K562 (cell line): ENCODE data around the gene PEDS1. TPM values are rescaled to one million over a fixed set of nuclear protein-coding genes. Genes with fewer than 3 reads are reported as not detected.
A peak's percentile ranks its signal among the peaks of the same experiment; 100 is the strongest.

ENCODE experiments used
- CBFA2T2 ChIP-seq: fragments of 450-650 bp; conservative IDR thresholded peaks from 2 replicates; pipeline ENCODE4 v1.6.1; 2017; ENCODE audit warnings: mild to moderate bottlenecking
- CBX2 ChIP-seq: fragments of 200-600 bp; sonication (generic); IDR thresholded peaks from one replicate; pipeline ENCODE4 v1.6.1; 2012; ENCODE audit warnings: mild to moderate bottlenecking, low read length, inconsistent platforms; ENCODE audit not compliant: insufficient read depth, poor library complexity, severe bottlenecking
- CREB1 ChIP-seq, 2 experiments: sonication (generic) in 1 of 2; formaldehyde crosslinking in 1 of 2; IDR thresholded peaks; 2 replicates each; pipeline versions ENCODE4 v1.6.1 to v1.8.0; 2012 to 2022; ENCODE audit warnings: inconsistent platforms in 1 of 2, mild to moderate bottlenecking in 1 of 2, missing genetic modification reagents in 1 of 2, moderate library complexity in 1 of 2
- CSDE1 ChIP-seq, 2 experiments: fragments of 450-650 bp; IDR thresholded peaks; 2 replicates each; pipeline ENCODE4 v1.6.1; 2016; ENCODE audit warnings: mild to moderate bottlenecking in 1 of 2
- CXXC5 ChIP-seq: fragments of 250-450 bp; sonication (Bioruptor Pico); IDR thresholded peaks from 2 replicates; pipeline ENCODE4 v1.8.0; 2022; ENCODE audit warnings: inconsistent platforms, mild to moderate bottlenecking, moderate library complexity
- FOXK1 ChIP-seq: sonication (generic); formaldehyde crosslinking; IDR thresholded peaks from 2 replicates; pipeline ENCODE4 v1.8.0; 2022; ENCODE audit warnings: missing genetic modification reagents, mild to moderate bottlenecking, borderline replicate concordance
- KLF10 ChIP-seq: fragments of 250-450 bp; sonication (Bioruptor Pico); IDR thresholded peaks from 2 replicates; pipeline ENCODE4 v1.6.1; 2021; ENCODE audit warnings: matching md5 sums
- LCOR ChIP-seq: sonication (generic); formaldehyde crosslinking; IDR thresholded peaks from 2 replicates; pipeline ENCODE4 v1.8.0; 2022; ENCODE audit warnings: mild to moderate bottlenecking, missing genetic modification reagents
- MEIS2 ChIP-seq: fragments of 450-650 bp; IDR thresholded peaks from 2 replicates; pipeline ENCODE4 v1.6.1; 2014; ENCODE audit warnings: mild to moderate bottlenecking; ENCODE audit not compliant: partially characterized antibody
- NCOA1 ChIP-seq: fragments of 450-650 bp; IDR thresholded peaks from 2 replicates; pipeline ENCODE4 v1.6.1; 2016; ENCODE audit warnings: low read depth
- SRSF7 ChIP-seq: fragments of 200-400 bp; formaldehyde crosslinking; optimal IDR thresholded peaks from 2 replicates; pipeline ENCODE3; 2017; ENCODE audit warnings: mild to moderate bottlenecking, low read depth, low read length
- SRSF9 ChIP-seq: fragments of 200-400 bp; formaldehyde crosslinking; IDR thresholded peaks from 2 replicates; pipeline ENCODE4 v1.6.1; 2017; ENCODE audit warnings: low read depth, low read length, borderline replicate concordance
- TARDBP ChIP-seq: fragments of 450-650 bp; IDR thresholded peaks from 2 replicates; pipeline ENCODE4 v1.6.1; 2016
- TBL1XR1 ChIP-seq, 2 experiments: IDR thresholded peaks; 2 replicates each; pipeline ENCODE4 v1.6.1; 2012; ENCODE audit warnings: improper control_type of control experiment in 2 of 2, low read length in 2 of 2, mild to moderate bottlenecking in 1 of 2
- TBP ChIP-seq: optimal IDR thresholded peaks from 2 replicates; pipeline ENCODE3; 2011; ENCODE audit warnings: low read depth, low read length, improper control_type of control experiment
- TRIM24 ChIP-seq, 2 experiments: fragments of 450-650 bp; IDR thresholded peaks; 2 replicates each; pipeline ENCODE4 v1.6.1; 2016
- ZBTB17 ChIP-seq: fragments of 450-650 bp; formaldehyde crosslinking; IDR thresholded peaks from 2 replicates; pipeline ENCODE4 v1.4.0; 2020; ENCODE audit warnings: mild to moderate bottlenecking
- ZNF436 ChIP-seq: fragments of 250-450, 450-650 bp; sonication (Bioruptor Pico); formaldehyde crosslinking; IDR thresholded peaks from 2 replicates; pipeline ENCODE4 v1.7.0; 2020; ENCODE audit warnings: mild to moderate bottlenecking
- polyA plus RNA-seq, 8 experiments: library from polyadenylated mRNA; depleted of rRNA in 4 of 8; stranded (reverse) in 5 of 8; unstranded in 3 of 8; fragments of >200 nt; fragmentation: Nextera tagmentation in 2 of 8; fragmentation: Illumina TruSeq in 1 of 8; extraction: Ambion mirVana in 2 of 8; extraction: Trizol in 1 of 8; gene quantifications; 2 replicates each; pipeline versions ENCODE4 v1.2.1 to v1.2.3, GENCODE V29; 2011 to 2014; ENCODE audit warnings: inconsistent platforms in 1 of 8, missing spikeins in 1 of 8
- total RNA-seq, 7 experiments: library from RNA; depleted of rRNA in 6 of 7; stranded (reverse); fragments of >200 nt in 6 of 7; fragmentation: Illumina TruSeq in 2 of 7; extraction: Trizol in 2 of 7; gene quantifications; 2 replicates each; pipeline versions ENCODE4 v1.2.1 to v1.2.3, GENCODE V29; 2011 to 2021; ENCODE audit warnings: low replicate concordance in 1 of 7
- TF ChIP-seq, protein P1 (sequence below): fragments of 250-450 bp; sonication (Bioruptor Pico); IDR thresholded peaks from 2 replicates; pipeline ENCODE4 v1.5.0; 2021; ENCODE audit warnings: mild to moderate bottlenecking, moderate library complexity
- TF ChIP-seq, protein P2 (sequence below): fragments of 250-450 bp; sonication (Bioruptor Pico); IDR thresholded peaks from 2 replicates; pipeline ENCODE4 v1.8.0; 2022; ENCODE audit warnings: moderate library complexity, mild to moderate bottlenecking, inconsistent platforms
- TF ChIP-seq, protein P3 (sequence below), 2 experiments: IDR thresholded peaks; 2 replicates each; pipeline ENCODE4 v1.6.1; 2011; ENCODE audit warnings: borderline replicate concordance in 1 of 2, control low read depth in 1 of 2, low read depth in 1 of 2, low read length in 1 of 2, mild to moderate bottlenecking in 1 of 2, mixed read lengths in 1 of 2, moderate library complexity in 1 of 2; ENCODE audit not compliant: insufficient read depth in 1 of 2, insufficient read length in 1 of 2, poor library complexity in 1 of 2, severe bottlenecking in 1 of 2; ENCODE audit errors: extremely low read depth in 1 of 2
- TF ChIP-seq, protein P4 (sequence below): fragments of 450-650 bp; IDR thresholded peaks from 2 replicates; pipeline ENCODE4 v1.6.1; 2016; ENCODE audit warnings: low read depth, mild to moderate bottlenecking, moderate library complexity

PEDS1 gene
- total and polyA plus RNA-seq, 9 of the 15 experiments (the other 6 are each of a cell fraction or from before 2014, with no cell fraction given) = 2.9 to 38.5 (median 24.2) TPM

DNA sequence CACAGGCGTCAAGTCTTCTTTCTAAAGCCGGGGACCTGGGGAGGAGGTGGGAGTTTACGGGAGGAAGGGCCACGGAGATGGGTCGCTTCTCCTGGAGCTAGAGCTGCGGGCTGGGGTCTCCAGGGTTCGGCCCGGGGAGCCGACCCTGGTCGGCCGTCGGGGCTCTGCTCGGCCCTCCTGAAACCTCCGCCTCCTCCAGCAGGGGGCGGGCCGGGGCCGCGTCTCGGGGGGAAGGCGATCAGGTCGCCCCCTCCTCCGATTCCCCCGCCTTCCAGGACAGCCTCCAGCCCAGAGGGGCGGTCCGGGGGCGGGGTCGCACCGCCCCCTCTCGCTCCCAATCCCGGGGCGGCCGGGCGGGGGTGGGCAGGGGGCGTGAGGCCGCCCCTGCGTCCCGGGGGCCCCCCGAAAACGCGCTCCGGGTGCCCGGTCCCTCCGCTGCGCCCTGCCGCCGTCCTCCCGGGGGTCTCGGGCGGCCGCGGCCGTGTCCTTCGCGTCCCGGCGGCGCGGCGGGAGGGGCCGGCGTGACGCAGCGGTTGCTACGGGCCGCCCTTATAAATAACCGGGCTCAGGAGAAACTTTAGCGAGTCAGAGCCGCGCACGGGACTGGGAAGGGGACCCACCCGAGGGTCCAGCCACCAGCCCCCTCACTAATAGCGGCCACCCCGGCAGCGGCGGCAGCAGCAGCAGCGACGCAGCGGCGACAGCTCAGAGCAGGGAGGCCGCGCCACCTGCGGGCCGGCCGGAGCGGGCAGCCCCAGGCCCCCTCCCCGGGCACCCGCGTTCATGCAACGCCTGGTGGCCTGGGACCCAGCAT, 36.9 kb upstream of the PEDS1 start, which contains the start of gene CEBPB (continued):
- TF ChIP-seq, protein P1, sequence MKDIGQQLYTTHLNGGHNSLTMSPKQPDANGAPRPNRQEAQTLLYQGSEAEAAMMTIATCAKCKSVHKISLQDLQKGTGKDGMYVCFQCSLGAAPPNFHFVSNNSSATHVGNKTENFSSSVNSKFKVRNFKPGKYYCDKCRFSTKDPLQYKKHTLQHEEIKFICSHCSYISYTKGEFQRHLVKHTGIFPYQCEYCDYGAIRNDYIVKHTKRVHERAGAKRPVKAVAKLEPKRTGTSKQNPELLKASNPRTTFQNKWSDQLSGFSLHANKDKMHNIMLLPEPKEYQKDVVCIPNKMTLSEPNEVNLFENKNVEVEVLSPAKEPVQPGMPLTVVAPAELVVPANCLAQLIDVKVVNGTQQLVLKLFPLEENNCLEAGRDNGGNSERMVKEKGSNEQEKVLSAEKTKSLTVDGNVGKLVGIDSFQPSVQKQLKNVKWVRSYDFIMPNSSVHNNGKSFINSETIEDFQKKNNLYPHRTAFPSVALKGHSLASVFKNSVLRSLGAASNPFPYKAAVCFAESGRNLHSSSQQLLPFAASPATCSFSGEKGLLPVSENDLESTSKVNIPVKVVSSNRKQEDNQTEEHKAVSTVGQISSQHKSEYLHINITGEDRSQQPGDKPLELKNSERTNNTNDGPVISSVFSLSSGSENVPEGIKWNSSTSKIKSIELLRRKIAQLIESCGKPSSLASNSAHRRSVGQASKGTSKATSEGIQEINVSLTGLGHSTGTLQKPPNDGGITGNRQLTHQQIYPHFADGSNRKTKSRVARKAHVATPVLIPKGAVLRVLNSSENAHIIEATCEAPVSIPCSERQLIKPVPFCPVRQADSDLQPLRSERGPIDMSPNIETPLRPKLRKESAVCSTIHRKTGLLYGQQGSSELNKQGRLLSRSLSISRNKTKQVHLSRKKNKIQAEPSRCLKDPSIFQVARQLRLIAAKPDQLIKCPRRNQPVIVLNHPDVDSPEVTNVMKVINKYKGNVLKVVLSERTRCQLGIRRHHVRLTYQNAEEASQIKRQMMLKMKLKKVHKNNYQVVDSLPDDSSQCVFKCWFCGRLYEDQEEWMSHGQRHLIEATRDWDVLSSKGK (CRISPR knock-in tag) = no peak
- no peak for TF ChIP-seq CBFA2T2
- TF ChIP-seq SRSF7 = peak; percentile 91
- TF ChIP-seq MEIS2 = no peak
- peak; percentile 61 for TF ChIP-seq CREB1 (IDR thresholded peaks at IDR 0.05)
- peak; percentile 44; the same call in 1 of the 2 replicates for TF ChIP-seq CREB1 (CRISPR knock-in tag; IDR thresholded peaks at IDR 0.05)
- no peak for TF ChIP-seq CBX2
- no peak for TF ChIP-seq NCOA1
- TF ChIP-seq TARDBP = peak; percentile 83; the same call in 1 of the 2 replicates
- TF ChIP-seq TBP = peak; percentile 97
- no peak for TF ChIP-seq LCOR
- TF ChIP-seq TRIM24 (IDR thresholded peaks at IDR 0.05) = no peak
- TF ChIP-seq, protein P2, sequence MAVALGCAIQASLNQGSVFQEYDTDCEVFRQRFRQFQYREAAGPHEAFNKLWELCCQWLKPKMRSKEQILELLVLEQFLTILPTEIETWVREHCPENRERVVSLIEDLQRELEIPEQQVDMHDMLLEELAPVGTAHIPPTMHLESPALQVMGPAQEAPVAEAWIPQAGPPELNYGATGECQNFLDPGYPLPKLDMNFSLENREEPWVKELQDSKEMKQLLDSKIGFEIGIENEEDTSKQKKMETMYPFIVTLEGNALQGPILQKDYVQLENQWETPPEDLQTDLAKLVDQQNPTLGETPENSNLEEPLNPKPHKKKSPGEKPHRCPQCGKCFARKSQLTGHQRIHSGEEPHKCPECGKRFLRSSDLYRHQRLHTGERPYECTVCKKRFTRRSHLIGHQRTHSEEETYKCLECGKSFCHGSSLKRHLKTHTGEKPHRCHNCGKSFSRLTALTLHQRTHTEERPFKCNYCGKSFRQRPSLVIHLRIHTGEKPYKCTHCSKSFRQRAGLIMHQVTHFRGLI (CRISPR knock-in tag) = no peak
- TF ChIP-seq, protein P3, sequence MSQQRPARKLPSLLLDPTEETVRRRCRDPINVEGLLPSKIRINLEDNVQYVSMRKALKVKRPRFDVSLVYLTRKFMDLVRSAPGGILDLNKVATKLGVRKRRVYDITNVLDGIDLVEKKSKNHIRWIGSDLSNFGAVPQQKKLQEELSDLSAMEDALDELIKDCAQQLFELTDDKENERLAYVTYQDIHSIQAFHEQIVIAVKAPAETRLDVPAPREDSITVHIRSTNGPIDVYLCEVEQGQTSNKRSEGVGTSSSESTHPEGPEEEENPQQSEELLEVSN (IDR thresholded peaks at IDR 0.05; ENCODE audit: borderline replicate concordance in 1 of 2, extremely low read depth in 1 of 2, insufficient read depth in 1 of 2, insufficient read length in 1 of 2, low read depth in 1 of 2, low read length in 1 of 2, poor library complexity in 1 of 2, severe bottlenecking in 1 of 2) = peak in 1 of 2 experiments; percentile 12
- no peak for TF ChIP-seq FOXK1 (CRISPR knock-in tag)
- peak; percentile 93 for TF ChIP-seq CXXC5 (CRISPR knock-in tag)
- no peak; the same call in 1 of the 2 replicates for TF ChIP-seq ZNF436 (CRISPR knock-in tag)
- TF ChIP-seq TBL1XR1 (IDR thresholded peaks at IDR 0.05; ENCODE audit: low read length in 2 of 2) = no peak
- TF ChIP-seq ZBTB17 = peak; percentile 74; the same call in 1 of the 2 replicates
- no peak for TF ChIP-seq KLF10
- TF ChIP-seq CSDE1 (IDR thresholded peaks at IDR 0.05) = no peak; a peak in 1 of 4 replicates
- TF ChIP-seq, protein P4, sequence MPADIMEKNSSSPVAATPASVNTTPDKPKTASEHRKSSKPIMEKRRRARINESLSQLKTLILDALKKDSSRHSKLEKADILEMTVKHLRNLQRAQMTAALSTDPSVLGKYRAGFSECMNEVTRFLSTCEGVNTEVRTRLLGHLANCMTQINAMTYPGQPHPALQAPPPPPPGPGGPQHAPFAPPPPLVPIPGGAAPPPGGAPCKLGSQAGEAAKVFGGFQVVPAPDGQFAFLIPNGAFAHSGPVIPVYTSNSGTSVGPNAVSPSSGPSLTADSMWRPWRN = no peak
- TF ChIP-seq SRSF9 = no peak
